GM12878 (cell line): ENCODE data around the gene TLDC2.

Experiments
- BCL11A ChIP-seq: IDR thresholded peaks from 2 replicates; pipeline ENCODE4 v1.6.1; 2011; ENCODE audit warnings: low read depth, low read length
- CTCF ChIP-seq, 3 experiments: IDR thresholded peaks in 2 of 3; conservative IDR thresholded peaks in 1 of 3; 2 replicates each; pipeline ENCODE4 v1.5.1; 2011; ENCODE audit warnings: low read depth in 3 of 3, low read length in 3 of 3, mild to moderate bottlenecking in 3 of 3, control low read depth in 2 of 3, moderate library complexity in 2 of 3, inconsistent platforms in 1 of 3, mixed read lengths in 1 of 3; ENCODE audit not compliant: control insufficient read depth in 2 of 3, insufficient read depth in 1 of 3; ENCODE audit errors: extremely low read depth in 1 of 3
- HCFC1 ChIP-seq: fragments of 150-350 bp; IDR thresholded peaks from 2 replicates; pipeline ENCODE4 v1.6.1; 2014; ENCODE audit warnings: low read length
- RAD21 ChIP-seq: IDR thresholded peaks from 2 replicates; pipeline ENCODE4 v1.6.1; 2011; ENCODE audit warnings: mild to moderate bottlenecking, low read depth, low read length, moderate library complexity; ENCODE audit not compliant: insufficient read depth

GRCh38 chr20:36880741-36881250 is 4.9 kb downstream of the TLDC2 start:
- TF ChIP-seq CTCF (IDR thresholded peaks at IDR 0.05 in 2 of 3, conservative IDR thresholded peaks at IDR 0.05 in 1 of 3; ENCODE audit: control insufficient read depth in 2 of 3, extremely low read depth in 1 of 3, insufficient read depth in 1 of 3, low read depth in 3 of 3, low read length in 3 of 3), result no peak
- no peak for TF ChIP-seq BCL11A
- no peak for TF ChIP-seq HCFC1
- no peak for TF ChIP-seq RAD21
